Measurements from ENCODE around the gene ETDC.

DNA sequence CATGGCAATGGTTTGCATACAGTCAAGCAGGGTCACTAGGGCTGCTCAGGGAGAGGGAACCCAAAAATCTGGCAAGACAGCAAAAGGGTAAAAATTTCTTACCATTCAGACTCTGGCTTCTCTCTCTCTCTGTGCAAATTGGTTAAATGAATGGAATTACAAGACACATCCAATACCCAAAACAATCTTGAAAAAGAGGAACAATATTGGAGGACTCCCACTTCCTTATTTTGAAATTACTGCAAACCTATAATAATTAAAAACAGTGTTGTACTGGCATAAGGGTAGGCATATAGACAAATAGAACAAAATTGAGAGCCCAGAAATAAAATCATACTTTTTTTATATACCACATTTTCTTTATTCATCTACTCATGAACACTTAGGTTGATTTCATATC, 33.3 kb upstream of the ETDC start:
- TF ChIP-seq POLR2A (IDR thresholded peaks at IDR 0.05): no peak
- TF ChIP-seq, protein P1, sequence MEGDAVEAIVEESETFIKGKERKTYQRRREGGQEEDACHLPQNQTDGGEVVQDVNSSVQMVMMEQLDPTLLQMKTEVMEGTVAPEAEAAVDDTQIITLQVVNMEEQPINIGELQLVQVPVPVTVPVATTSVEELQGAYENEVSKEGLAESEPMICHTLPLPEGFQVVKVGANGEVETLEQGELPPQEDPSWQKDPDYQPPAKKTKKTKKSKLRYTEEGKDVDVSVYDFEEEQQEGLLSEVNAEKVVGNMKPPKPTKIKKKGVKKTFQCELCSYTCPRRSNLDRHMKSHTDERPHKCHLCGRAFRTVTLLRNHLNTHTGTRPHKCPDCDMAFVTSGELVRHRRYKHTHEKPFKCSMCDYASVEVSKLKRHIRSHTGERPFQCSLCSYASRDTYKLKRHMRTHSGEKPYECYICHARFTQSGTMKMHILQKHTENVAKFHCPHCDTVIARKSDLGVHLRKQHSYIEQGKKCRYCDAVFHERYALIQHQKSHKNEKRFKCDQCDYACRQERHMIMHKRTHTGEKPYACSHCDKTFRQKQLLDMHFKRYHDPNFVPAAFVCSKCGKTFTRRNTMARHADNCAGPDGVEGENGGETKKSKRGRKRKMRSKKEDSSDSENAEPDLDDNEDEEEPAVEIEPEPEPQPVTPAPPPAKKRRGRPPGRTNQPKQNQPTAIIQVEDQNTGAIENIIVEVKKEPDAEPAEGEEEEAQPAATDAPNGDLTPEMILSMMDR (IDR thresholded peaks at IDR 0.05): no peak
